ENCODE measurements around the gene BEST1.

- TF ChIP-seq CTCF (conservative IDR thresholded peaks at IDR 0.05; ENCODE audit: low read length) (no peak), EZH2phosphoT487 (IDR thresholded peaks at IDR 0.05; ENCODE audit: borderline replicate concordance, low read depth, low read length) (no peak)
These were observed 2.7 kb downstream of the BEST1 start for GRCh38 chr11:61952882-61953281.

All from OCI-LY7 (cell line).